Tibial nerve (tissue), 4 donors: ENCODE results near the gene MNT. TPM values are rescaled to one million over a fixed set of nuclear protein-coding genes. Genes with fewer than 3 reads are reported as not detected.
A peak's percentile ranks its signal among the peaks of the same experiment; 100 is the strongest.

Source experiments
- DNase-seq, 2 donors: peaks; one replicate each; pipeline ENCODE4 v3.0.0-alpha.2; 2019; ENCODE audit warnings: low spot score in 2 of 2
- H3K27ac ChIP-seq, 4 donors: fragments of 200-600 bp; sonication (generic) in 3 of 4; one replicate each; pipeline ENCODE4 v1.5.1; 2017 to 2019; ENCODE audit warnings: mild to moderate bottlenecking in 1 of 4
- H3K27me3 ChIP-seq, 2 donors: fragments of 200-600 bp; sonication (generic) in 1 of 2; one replicate each; pipeline versions ENCODE4 v1.5.1 to v1.6.0; 2017 to 2019
- H3K36me3 ChIP-seq, 3 donors: fragments of 200-600 bp; sonication (generic); one replicate each; pipeline ENCODE4 v1.5.1; 2018 to 2019
- H3K4me1 ChIP-seq, 4 donors: fragments of 200-600 bp; sonication (generic) in 3 of 4; one replicate each; pipeline ENCODE4 v1.5.1; 2017 to 2019
- H3K4me3 ChIP-seq, 4 donors: fragments of 200-600 bp; sonication (generic) in 3 of 4; one replicate each; pipeline ENCODE4 v1.5.1; 2017 to 2019; ENCODE audit warnings: mild to moderate bottlenecking in 1 of 4, moderate library complexity in 1 of 4
- H3K9me3 ChIP-seq, 4 donors: fragments of 200-600 bp; sonication (generic) in 3 of 4; one replicate each; pipeline ENCODE4 v1.5.1; 2017 to 2019
- EP300 ChIP-seq, 2 donors: sonication (generic); formaldehyde crosslinking; IDR thresholded peaks; one replicate each; pipeline ENCODE4 v1.6.1; 2017; ENCODE audit warnings: antibody characterized with exemption in 2 of 2, mild to moderate bottlenecking in 1 of 2
- POLR2A ChIP-seq, 2 donors: fragments of 450-650 bp; IDR thresholded peaks; one replicate each; pipeline ENCODE4 v1.6.1; 2017; ENCODE audit warnings: antibody characterized with exemption in 2 of 2, mild to moderate bottlenecking in 2 of 2, moderate library complexity in 2 of 2
- WGBS, 2 donors: methylation state at CpG; one replicate each; pipeline ENCODE4 v1.1.5; 2018; 5-methylcytosine and 5-hydroxymethylcytosine counted together
- total RNA-seq, 4 donors: library from RNA; depleted of rRNA; stranded (reverse); fragments of >200 nt; gene quantifications; one replicate each; pipeline ENCODE4 v1.1.0, GENCODE V29; 2016
- TF ChIP-seq, protein P1 (sequence below), 5 experiments: fragments of 200-600 bp in 3 of 5; fragments of 450-650 bp in 2 of 5; sonication (generic) in 3 of 5; IDR thresholded peaks; one replicate each; pipeline ENCODE4 v1.5.1; 2016 to 2019; ENCODE audit warnings: antibody characterized with exemption in 5 of 5, mild to moderate bottlenecking in 3 of 5, moderate library complexity in 2 of 5

The MNT gene
- total RNA-seq, 4 donors from 2014 or later, result 12.6 to 32.8 (median 14.9) TPM

GRCh38 chr17:2388683-2389055 lies 12.2 kb downstream of the MNT start:
- Histone ChIP-seq H3K4me3 (no peak overlapping the region), H3K4me1 (peaks cover 0 to 56% (median 24%) of the 10 kb centered on the region in 4 donors), H3K36me3 (peaks cover 0 to 37% (median 4%) of the 10 kb centered on the region in 3 donors), H3K27me3 (no peaks in the 10 kb centered on the region), H3K27ac (peak overlapping the region in 1 of 4 donors; percentile 99), H3K9me3 (no peaks in the 10 kb centered on the region)
- DNase-seq, result no peak
- TF ChIP-seq POLR2A (IDR thresholded peaks at IDR 0.05) (no peak), EP300 (IDR thresholded peaks at IDR 0.05) (no peak)
- TF ChIP-seq, protein P1, sequence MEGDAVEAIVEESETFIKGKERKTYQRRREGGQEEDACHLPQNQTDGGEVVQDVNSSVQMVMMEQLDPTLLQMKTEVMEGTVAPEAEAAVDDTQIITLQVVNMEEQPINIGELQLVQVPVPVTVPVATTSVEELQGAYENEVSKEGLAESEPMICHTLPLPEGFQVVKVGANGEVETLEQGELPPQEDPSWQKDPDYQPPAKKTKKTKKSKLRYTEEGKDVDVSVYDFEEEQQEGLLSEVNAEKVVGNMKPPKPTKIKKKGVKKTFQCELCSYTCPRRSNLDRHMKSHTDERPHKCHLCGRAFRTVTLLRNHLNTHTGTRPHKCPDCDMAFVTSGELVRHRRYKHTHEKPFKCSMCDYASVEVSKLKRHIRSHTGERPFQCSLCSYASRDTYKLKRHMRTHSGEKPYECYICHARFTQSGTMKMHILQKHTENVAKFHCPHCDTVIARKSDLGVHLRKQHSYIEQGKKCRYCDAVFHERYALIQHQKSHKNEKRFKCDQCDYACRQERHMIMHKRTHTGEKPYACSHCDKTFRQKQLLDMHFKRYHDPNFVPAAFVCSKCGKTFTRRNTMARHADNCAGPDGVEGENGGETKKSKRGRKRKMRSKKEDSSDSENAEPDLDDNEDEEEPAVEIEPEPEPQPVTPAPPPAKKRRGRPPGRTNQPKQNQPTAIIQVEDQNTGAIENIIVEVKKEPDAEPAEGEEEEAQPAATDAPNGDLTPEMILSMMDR (IDR thresholded peaks at IDR 0.05), result no peak
- 85 to 87% methylated on average over 15 of the region's 15 CpGs for WGBS, 2 donors

GRCh38 chr17:2388020-2388682 lies 12.7 kb downstream of the MNT start:
- peaks cover 0 to 37% (median 4%) of the 10 kb centered on the region in 3 donors for H3K36me3 ChIP-seq
- no peaks in the 10 kb centered on the region for H3K27me3 ChIP-seq
- no peak for DNase-seq
- no peak for TF ChIP-seq EP300 (IDR thresholded peaks at IDR 0.05)
- no peak for TF ChIP-seq POLR2A (IDR thresholded peaks at IDR 0.05)
- TF ChIP-seq, protein P1 (IDR thresholded peaks at IDR 0.05), result no peak
- H3K9me3 ChIP-seq, result no peaks in the 10 kb centered on the region
- WGBS, 2 donors, result 86% methylated on average over 21 of the region's 21 CpGs
- H3K4me1 ChIP-seq, result peaks cover 0 to 60% (median 24%) of the 10 kb centered on the region in 4 donors
- H3K27ac ChIP-seq, result peak overlapping the region in 1 of 4 donors; percentile 55
- H3K4me3 ChIP-seq, result no peak overlapping the region

GRCh38 chr17:2387086-2388019 lies 13.5 kb downstream of the MNT start:
- peaks cover 0 to 37% (median 4%) of the 10 kb centered on the region in 3 donors for H3K36me3 ChIP-seq
- H3K4me3 ChIP-seq, result no peak overlapping the region
- 77 to 79% methylated on average over 33 to 39 of the region's 41 CpGs for WGBS, 2 donors
- H3K9me3 ChIP-seq, result no peaks in the 10 kb centered on the region
- H3K4me1 ChIP-seq, result peaks cover 0 to 67% (median 26%) of the 10 kb centered on the region in 4 donors
- no peak for TF ChIP-seq POLR2A (IDR thresholded peaks at IDR 0.05)
- TF ChIP-seq, protein P1 (IDR thresholded peaks at IDR 0.05), result no peak
- TF ChIP-seq EP300 (IDR thresholded peaks at IDR 0.05), result peak in 1 of 2 donors; percentile 3
- H3K27me3 ChIP-seq, result no peaks in the 10 kb centered on the region
- no peak for DNase-seq
- H3K27ac ChIP-seq, result peak overlapping the region in 1 of 4 donors; percentile 55

GRCh38 chr17:2386400-2387085 lies 14.3 kb downstream of the MNT start:
- 67 to 75% methylated on average over 13 to 20 of the region's 22 CpGs for WGBS, 2 donors
- Histone ChIP-seq H3K36me3 (peaks cover 0 to 40% (median 4%) of the 10 kb centered on the region in 3 donors), H3K27ac (peak overlapping the region in 2 of 4 donors; percentile 5 to 55), H3K9me3 (no peaks in the 10 kb centered on the region), H3K4me3 (no peak overlapping the region), H3K4me1 (peaks cover 0 to 62% (median 21%) of the 10 kb centered on the region in 4 donors), H3K27me3 (no peaks in the 10 kb centered on the region)
- TF ChIP-seq, protein P1 (IDR thresholded peaks at IDR 0.05), result no peak
- peak in 1 of 2 donors; percentile 10 for TF ChIP-seq EP300 (IDR thresholded peaks at IDR 0.05)
- DNase-seq, result no peak
